COLO829 (cell line): Measurements from ENCODE around the gene CBFA2T3.

Experiments used
- DNase-seq: peaks from one replicate; pipeline ENCODE4 v3.0.0; 2012; ENCODE audit warnings: low spot score

Gene CBFA2T3

DNA sequence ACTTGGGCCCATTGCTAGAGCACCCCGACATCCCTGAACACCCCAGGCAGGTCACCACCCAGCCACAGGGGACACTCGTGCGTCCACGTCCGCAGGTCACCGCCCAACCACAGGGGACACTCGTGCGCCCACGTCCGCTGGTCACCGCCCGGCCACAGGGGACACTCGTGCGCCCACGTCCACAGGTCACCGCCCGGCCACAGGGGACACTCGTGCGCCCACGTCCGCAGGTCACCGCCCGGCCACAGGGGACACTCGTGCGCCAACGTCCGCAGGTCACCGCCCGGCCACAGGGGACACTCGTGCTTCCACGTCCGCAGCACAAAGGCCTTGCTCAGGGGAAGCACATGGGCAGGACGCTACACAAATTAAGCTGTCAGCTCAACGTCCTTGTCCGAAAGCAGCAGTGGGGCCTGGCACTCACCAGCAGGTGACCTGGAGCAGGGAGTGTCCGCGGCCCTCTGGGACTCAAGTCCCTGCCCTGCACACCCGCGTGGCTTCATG, 137.9 kb downstream of the CBFA2T3 start:
- DNase-seq: no peak

DNA sequence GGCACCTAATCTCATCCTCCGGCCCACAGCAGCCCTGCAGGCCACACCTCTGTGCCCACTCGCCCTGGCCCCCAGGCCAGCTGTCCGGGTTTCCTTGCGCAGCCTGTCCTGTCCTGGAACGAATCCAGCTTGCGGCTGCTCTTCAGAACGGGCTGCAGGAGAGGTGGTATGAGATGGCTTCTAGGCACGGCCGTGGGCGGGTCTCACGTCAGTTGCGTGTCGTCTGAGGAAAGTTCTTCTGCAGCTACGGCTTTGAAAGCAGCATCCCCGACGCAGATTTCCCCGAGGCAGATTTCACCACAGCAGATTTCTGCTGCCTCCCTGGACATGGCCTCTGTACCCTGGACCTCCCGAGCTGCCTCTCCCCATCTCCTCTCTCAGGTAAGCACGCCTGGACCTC, 138.4 kb downstream of the CBFA2T3 start:
- no peak for DNase-seq

DNA sequence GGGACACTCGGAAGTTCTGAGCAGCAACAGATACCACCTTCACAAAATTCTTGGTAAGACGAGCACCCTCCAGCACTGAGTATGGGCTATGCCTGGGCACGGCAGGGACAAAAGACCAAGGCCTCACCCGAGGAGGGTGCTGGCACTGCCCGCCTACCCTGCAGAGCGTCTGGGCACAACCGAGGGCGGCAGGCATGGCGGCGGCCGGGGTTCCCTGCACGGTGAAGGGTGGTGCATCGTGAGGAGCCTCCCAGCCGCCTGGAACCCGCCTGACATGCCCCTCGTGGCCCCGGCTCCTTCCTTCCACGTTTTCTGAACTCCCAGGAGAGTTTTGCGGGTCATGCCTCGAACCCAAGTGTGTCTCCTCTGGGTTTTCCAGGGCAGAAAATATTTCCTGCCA, 139.2 kb downstream of the CBFA2T3 start:
- DNase-seq: no peak

GRCh38 chr16:88836791-88837190, 140.2 kb downstream of the CBFA2T3 start:
- no peak for DNase-seq

GRCh38 chr16:88835818-88836217, 141.2 kb downstream of the CBFA2T3 start:
- no peak for DNase-seq

GRCh38 chr16:88835383-88835782, 141.6 kb downstream of the CBFA2T3 start:
- DNase-seq: no peak

- DNase-seq: no peak
Measured at GRCh38 chr16:88834670-88835069, 142.3 kb downstream of the CBFA2T3 start.

GRCh38 chr16:88833086-88833485, 143.9 kb downstream of the CBFA2T3 start:
- no peak for DNase-seq

- no peak for DNase-seq
Measured at GRCh38 chr16:88831838-88832237, 145.2 kb downstream of the CBFA2T3 start.

DNA sequence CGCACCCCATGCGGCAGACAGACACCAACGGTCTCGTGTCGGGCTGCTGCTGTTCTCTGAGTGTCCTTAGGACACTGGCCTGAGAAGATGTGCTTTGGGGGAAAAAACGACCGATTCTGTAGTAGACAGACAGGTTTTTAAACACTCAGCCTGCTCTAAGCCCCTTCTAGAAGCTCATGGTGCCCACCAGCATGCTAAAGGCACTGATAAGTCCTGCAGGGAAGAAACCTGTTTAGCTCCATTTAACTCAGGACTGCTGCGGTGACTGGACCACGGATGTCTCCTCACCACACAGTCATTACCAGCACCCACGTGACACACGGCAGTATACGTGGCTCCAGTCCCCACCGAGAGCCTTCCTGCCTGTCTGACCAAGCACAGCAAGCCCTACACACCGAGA, 146.2 kb downstream of the CBFA2T3 start:
- no peak for DNase-seq

- DNase-seq: no peak
Measured at GRCh38 chr16:88830258-88830657, 146.7 kb downstream of the CBFA2T3 start.

- DNase-seq: no peak
Measured at GRCh38 chr16:88828711-88829110, 148.3 kb downstream of the CBFA2T3 start.

DNA sequence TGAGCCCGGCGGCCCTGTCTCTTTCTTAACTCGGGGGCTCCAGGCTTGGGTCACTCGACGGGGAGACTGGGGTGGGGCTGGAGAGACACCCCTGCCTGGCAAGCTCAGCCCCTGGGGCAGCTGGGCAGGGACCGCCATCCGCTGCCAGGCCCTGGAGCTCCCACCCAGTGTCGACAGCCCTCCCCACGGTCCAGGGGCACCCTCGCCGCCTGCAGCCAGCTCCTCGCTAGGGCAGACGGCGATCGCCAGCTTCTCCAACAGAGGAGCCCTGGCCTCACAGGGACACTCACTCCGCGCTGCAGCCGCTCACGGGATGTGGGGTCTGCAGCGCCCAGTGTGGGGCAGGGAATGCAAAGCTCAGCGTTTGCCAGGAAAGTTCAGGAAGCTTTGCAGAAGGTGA, 149.3 kb downstream of the CBFA2T3 start:
- DNase-seq: no peak

GRCh38 chr16:88826070-88826840, 150.8 kb downstream of the CBFA2T3 start:
- DNase-seq: no peak

GRCh38 chr16:88825146-88825545, 151.9 kb downstream of the CBFA2T3 start:
- no peak for DNase-seq
